ENCODE measurements around the gene ARID3A.

DNA sequence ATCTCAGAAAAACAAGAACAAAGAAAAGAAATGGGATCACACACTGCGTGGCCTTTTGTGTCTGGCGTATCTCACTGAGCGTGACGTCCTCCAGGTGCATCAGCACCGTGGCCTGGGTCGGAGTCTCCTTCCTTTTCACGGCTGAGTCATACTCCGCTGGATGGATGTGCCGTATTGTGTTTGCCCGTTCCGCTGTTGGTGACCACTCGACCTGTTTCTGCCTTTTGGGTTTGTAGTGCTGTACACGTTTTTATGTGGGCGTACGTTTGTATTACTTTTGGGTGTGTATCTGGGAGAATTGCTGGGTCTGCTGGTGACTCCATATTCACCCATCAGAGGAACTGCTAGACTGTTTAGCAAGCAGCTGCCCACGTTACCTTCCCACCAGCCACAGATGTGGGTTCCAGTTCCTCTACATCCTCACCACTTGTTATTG lies 11.4 kb downstream of the ARID3A start:
- no peak for TF ChIP-seq CTCF (conservative IDR thresholded peaks at IDR 0.05; ENCODE audit: low read length)
- no peak for TF ChIP-seq EZH2phosphoT487 (IDR thresholded peaks at IDR 0.05; ENCODE audit: borderline replicate concordance, low read depth, low read length)
